ENCODE data around the gene ONECUT3. TPM values are rescaled to one million over a fixed set of nuclear protein-coding genes. Genes with fewer than 3 reads are reported as not detected.

The ONECUT3 gene
- total RNA-seq, 2 experiments from 2014 or later: not detected

- Mint-ChIP-seq H3K4me3 (no peak overlapping the region), H3K9me3 (peaks cover 11% of the 10 kb centered on the region), H3K27me3 (peaks cover 69% of the 10 kb centered on the region), H3K4me1 (ENCODE audit: low read depth) (peaks cover 2% of the 10 kb centered on the region), H3K36me3 (ENCODE audit: low read depth) (peaks cover 4% of the 10 kb centered on the region), H3K27ac (no peak overlapping the region)
- ChIA-PET POLR2A (interaction anchor here (0.9 kb wide), 1 partner anchor 15 kb away, joined by 4 read pairs; no protein-coding TSS in a partner anchor), CTCF (interaction anchor here (0.7 to 5.0 kb wide), 11 partner anchors 11 to 222 kb away, joined by 3 to 52 read pairs (median 5); no protein-coding TSS in a partner anchor)
- ATAC-seq: peak; percentile 19
- no peak for DNase-seq
- no peak for TF ChIP-seq CTCF (IDR thresholded peaks at IDR 0.05)
- intact Hi-C loops (cut with micrococcal nuclease): loop anchor here (5.0 to 10.0 kb wide), 2 partner anchors 91 to 159 kb away; partner anchors contain the start of gene UQCR11
These were observed 12.8 kb downstream of the ONECUT3 start for GRCh38 chr19:1765904-1766799.

GRCh38 chr19:1766800-1767352 is 13.6 kb downstream of the ONECUT3 start:
- ChIA-PET CTCF (interaction anchor here (0.7 to 5.0 kb wide), 10 partner anchors 12 to 223 kb away, joined by 3 to 52 read pairs (median 8); no protein-coding TSS in a partner anchor), POLR2A (interaction anchor here (0.6 kb wide), 1 partner anchor 326 kb away, joined by 3 read pairs; no protein-coding TSS in a partner anchor)
- peak; percentile 40 for ATAC-seq
- H3K27ac Mint-ChIP-seq: no peak overlapping the region
- peaks cover 14% of the 10 kb centered on the region for H3K9me3 Mint-ChIP-seq
- H3K4me1 Mint-ChIP-seq (ENCODE audit: low read depth): peaks cover 2% of the 10 kb centered on the region
- TF ChIP-seq CTCF (IDR thresholded peaks at IDR 0.05): no peak
- no peak overlapping the region for H3K4me3 Mint-ChIP-seq
- intact Hi-C loops (cut with micrococcal nuclease): loop anchor here (5.0 to 10.0 kb wide), 2 partner anchors 92 to 160 kb away; partner anchors contain the start of gene UQCR11
- peaks cover 67% of the 10 kb centered on the region for H3K27me3 Mint-ChIP-seq
- peak; percentile 43 for DNase-seq
- H3K36me3 Mint-ChIP-seq (ENCODE audit: low read depth): peaks cover 4% of the 10 kb centered on the region

- intact Hi-C loops (cut with micrococcal nuclease): loop anchor here (5.0 to 10.0 kb wide), 2 partner anchors 93 to 160 kb away; partner anchors contain the start of gene UQCR11
These were observed 14.2 kb downstream of the ONECUT3 start for GRCh38 chr19:1767464-1767933.

GRCh38 chr19:1768248-1768647 is 14.9 kb downstream of the ONECUT3 start:
- H3K36me3 Mint-ChIP-seq (ENCODE audit: low read depth): peaks cover 4% of the 10 kb centered on the region
- intact Hi-C loops (cut with micrococcal nuclease): loop anchor here (5.0 to 10.0 kb wide), 2 partner anchors 93 to 161 kb away; partner anchors contain the start of gene UQCR11

More at GRCh38 chr19:1767464-1767933, 14.2 kb downstream of the ONECUT3 start:
- Mint-ChIP-seq H3K4me3 (no peak overlapping the region), H3K36me3 (ENCODE audit: low read depth) (peaks cover 4% of the 10 kb centered on the region), H3K27ac (no peak overlapping the region), H3K27me3 (peaks cover 69% of the 10 kb centered on the region), H3K9me3 (peaks cover 14% of the 10 kb centered on the region), H3K4me1 (ENCODE audit: low read depth) (peaks cover 2% of the 10 kb centered on the region)
- ATAC-seq: peak; percentile 80
- ChIA-PET POLR2A (interaction anchor here (1.1 kb wide), 1 partner anchor 15 kb away, joined by 3 read pairs; no protein-coding TSS in a partner anchor), CTCF (interaction anchor here (0.9 to 5.0 kb wide), 12 partner anchors 11 to 223 kb away, joined by 3 to 52 read pairs (median 4); no protein-coding TSS in a partner anchor)
- peak; percentile 95 for TF ChIP-seq CTCF (IDR thresholded peaks at IDR 0.05)
- peak; percentile 66 for DNase-seq

More at GRCh38 chr19:1768248-1768647, 14.9 kb downstream of the ONECUT3 start:
- POLR2A ChIA-PET: interaction anchor here (1.1 kb wide), 2 partner anchors 9 to 14 kb away, joined by 3 to 4 read pairs; no protein-coding TSS in a partner anchor
- ATAC-seq: no peak
- H3K4me3 Mint-ChIP-seq: no peak overlapping the region
- TF ChIP-seq CTCF (IDR thresholded peaks at IDR 0.05): no peak
- H3K27me3 Mint-ChIP-seq: peaks cover 69% of the 10 kb centered on the region
- H3K4me1 Mint-ChIP-seq (ENCODE audit: low read depth): peaks cover 2% of the 10 kb centered on the region
- no peak overlapping the region for H3K27ac Mint-ChIP-seq
- DNase-seq: no peak
- H3K9me3 Mint-ChIP-seq: peaks cover 14% of the 10 kb centered on the region
- CTCF ChIA-PET: interaction anchor here (0.9 to 5.0 kb wide), 9 partner anchors 10 to 222 kb away, joined by 3 to 52 read pairs (median 4); no protein-coding TSS in a partner anchor
